ENCODE measurements around the gene CXCL13.
A peak's percentile ranks its signal among the peaks of the same experiment; 100 is the strongest.
"Not testable (repeated sequence)": the region's sequence is repeated elsewhere in the genome, so short reads cannot be mapped to it uniquely, and the experiment has no call there.

Gene CXCL13

GRCh38 chr4:77605210-77605902, at the start of gene CXCL13:
TSS of gene CXCL13 (plus strand) at chr4:77605820. CDS start at chr4:77605866, 46 bp downstream.
- DNase-seq, result no peak

- DNase-seq, result no peak
Observed at GRCh38 chr4:77560170-77560569, 45.5 kb upstream of the CXCL13 start.

- not testable (repeated sequence) for DNase-seq
Observed at GRCh38 chr4:77561720-77562119, 43.9 kb upstream of the CXCL13 start.

- no peak for DNase-seq
Observed at GRCh38 chr4:77564231-77564630, 41.4 kb upstream of the CXCL13 start.

- no peak for DNase-seq
Observed at GRCh38 chr4:77566148-77566547, 39.5 kb upstream of the CXCL13 start.

- DNase-seq, result no peak
Observed at GRCh38 chr4:77567549-77567948, 38.1 kb upstream of the CXCL13 start.

GRCh38 chr4:77570508-77571214, 35.0 kb upstream of the CXCL13 start:
- not testable (repeated sequence) for DNase-seq

GRCh38 chr4:77576351-77576750, 29.3 kb upstream of the CXCL13 start:
- DNase-seq, result no peak

- DNase-seq, result no peak
Observed at GRCh38 chr4:77578145-77578544, 27.5 kb upstream of the CXCL13 start.

- DNase-seq, result no peak
Observed at GRCh38 chr4:77579406-77580076, 26.1 kb upstream of the CXCL13 start.

GRCh38 chr4:77581724-77582123, 23.9 kb upstream of the CXCL13 start:
- DNase-seq, result peak; percentile 35

GRCh38 chr4:77582156-77582555, 23.5 kb upstream of the CXCL13 start:
- DNase-seq, result no peak

GRCh38 chr4:77582711-77583110, 22.9 kb upstream of the CXCL13 start:
- DNase-seq, result no peak

- peak; percentile 97 for DNase-seq
Observed at GRCh38 chr4:77586951-77587383, 18.7 kb upstream of the CXCL13 start.

- DNase-seq, result no peak
Observed at GRCh38 chr4:77590482-77590881, 15.1 kb upstream of the CXCL13 start.

- DNase-seq, result no peak
Observed at GRCh38 chr4:77591532-77591931, 14.1 kb upstream of the CXCL13 start.

- DNase-seq, result peak; percentile 41
Observed at GRCh38 chr4:77593101-77593500, 12.5 kb upstream of the CXCL13 start.

GRCh38 chr4:77593993-77594392, 11.6 kb upstream of the CXCL13 start:
- DNase-seq, result no peak

GRCh38 chr4:77595364-77595973, 10.2 kb upstream of the CXCL13 start:
- peak; percentile 63 for DNase-seq

- DNase-seq, result no peak
Observed at GRCh38 chr4:77599378-77599777, 6.2 kb upstream of the CXCL13 start.

GRCh38 chr4:77600521-77601451, 4.8 kb upstream of the CXCL13 start:
- peak; percentile 63 for DNase-seq

GRCh38 chr4:77601614-77602187, 3.9 kb upstream of the CXCL13 start:
- no peak for DNase-seq
